HepG2 (cell line): ENCODE results near the gene CLIP2. TPM values are rescaled to one million over a fixed set of nuclear protein-coding genes. Genes with fewer than 3 reads are reported as not detected.

ENCODE experiments used
- DMTF1 ChIP-seq: sonication (generic); formaldehyde crosslinking; IDR thresholded peaks from 2 replicates; pipeline ENCODE4 v1.4.0; 2020; ENCODE audit warnings: mild to moderate bottlenecking, missing genetic modification reagents
- GABPB1 ChIP-seq: IDR thresholded peaks from 2 replicates; pipeline ENCODE4 v1.6.1; 2016; ENCODE audit warnings: mild to moderate bottlenecking, missing genetic modification reagents, moderate library complexity, missing compliant biosample characterization
- HOXA5 ChIP-seq: sonication (generic); formaldehyde crosslinking; IDR thresholded peaks from 2 replicates; pipeline ENCODE4 v1.4.0; 2020; ENCODE audit warnings: missing genetic modification reagents
- HOXA7 ChIP-seq: sonication (generic); formaldehyde crosslinking; IDR thresholded peaks from 2 replicates; pipeline ENCODE4 v1.8.1; 2022; ENCODE audit warnings: mild to moderate bottlenecking, missing genetic modification reagents, moderate library complexity
- NR2F1 ChIP-seq, 2 experiments: fragments of 450-650 bp in 1 of 2; formaldehyde crosslinking in 1 of 2; IDR thresholded peaks; 2 replicates each; pipeline versions ENCODE4 v1.5.0 to v1.6.1; 2016 to 2020; ENCODE audit warnings: mild to moderate bottlenecking in 1 of 2, missing compliant biosample characterization in 1 of 2, missing genetic modification reagents in 1 of 2, moderate library complexity in 1 of 2
- RAD21 ChIP-seq: fragments of 450-650 bp; formaldehyde crosslinking; IDR thresholded peaks from 2 replicates; pipeline ENCODE4 v1.5.0; 2020; ENCODE audit warnings: mild to moderate bottlenecking
- RXRB ChIP-seq: IDR thresholded peaks from 2 replicates; pipeline ENCODE4 v1.6.1; 2016; ENCODE audit warnings: borderline replicate concordance, missing genetic modification reagents, missing compliant biosample characterization
- TCF7 ChIP-seq: sonication (generic); IDR thresholded peaks from 2 replicates; pipeline ENCODE4 v1.6.1; 2016; ENCODE audit warnings: antibody characterized with exemption, low read depth
- WIZ ChIP-seq: sonication (generic); formaldehyde crosslinking; IDR thresholded peaks from 2 replicates; pipeline ENCODE4 v1.5.1; 2020; ENCODE audit warnings: mild to moderate bottlenecking, missing genetic modification reagents
- ZFP36L2 ChIP-seq: sonication (generic); formaldehyde crosslinking; IDR thresholded peaks from 2 replicates; pipeline ENCODE4 v1.4.0; 2020; ENCODE audit warnings: missing genetic modification reagents
- ZNF138 ChIP-seq: sonication (generic); formaldehyde crosslinking; IDR thresholded peaks from 2 replicates; pipeline ENCODE4 v1.5.0; 2020; ENCODE audit warnings: mild to moderate bottlenecking, low read depth, missing genetic modification reagents
- ZNF460 ChIP-seq: sonication (generic); formaldehyde crosslinking; IDR thresholded peaks from 2 replicates; pipeline ENCODE4 v1.5.1; 2020; ENCODE audit warnings: missing genetic modification reagents, mild to moderate bottlenecking, borderline replicate concordance
- ZNF496 ChIP-seq: sonication (generic); formaldehyde crosslinking; IDR thresholded peaks from 2 replicates; pipeline ENCODE4 v1.8.1; 2023; ENCODE audit warnings: mild to moderate bottlenecking, moderate library complexity, missing genetic modification reagents; ENCODE audit not compliant: insufficient replicate concordance
- ZNF766 ChIP-seq: sonication (generic); formaldehyde crosslinking; IDR thresholded peaks from 2 replicates; pipeline ENCODE4 v1.5.0; 2020; ENCODE audit warnings: missing genetic modification reagents, borderline replicate concordance
- ZNF816 ChIP-seq: sonication (generic); formaldehyde crosslinking; IDR thresholded peaks from 2 replicates; pipeline ENCODE4 v1.8.0; 2022; ENCODE audit warnings: missing genetic modification reagents, mild to moderate bottlenecking, borderline replicate concordance
- ZSCAN21 ChIP-seq: sonication (generic); formaldehyde crosslinking; IDR thresholded peaks from 2 replicates; pipeline ENCODE4 v1.8.0; 2022; ENCODE audit warnings: mild to moderate bottlenecking, missing genetic modification reagents, moderate library complexity, borderline replicate concordance
- polyA plus RNA-seq, 8 experiments: library from polyadenylated mRNA; depleted of rRNA in 3 of 8; stranded (reverse) in 7 of 8; unstranded in 1 of 8; fragments of >200 nt; fragmentation: Illumina TruSeq in 4 of 8; extraction: Trizol in 4 of 8; gene quantifications; 2 replicates each; pipeline versions ENCODE4 v1.2.1 to v1.2.3, GENCODE V29; 2011 to 2016; ENCODE audit warnings: low read depth in 4 of 8, missing spikeins in 1 of 8, mixed read lengths in 1 of 8; ENCODE audit not compliant: insufficient read depth in 1 of 8
- total RNA-seq, 5 experiments: library from RNA; depleted of rRNA; stranded (reverse); fragments of >200 nt; fragmentation: Illumina TruSeq; extraction: Trizol; gene quantifications; 2 replicates each; pipeline ENCODE4 v1.2.3, GENCODE V29; 2016; ENCODE audit warnings: low read depth in 1 of 5
- TF ChIP-seq, protein P1 (sequence below): sonication (generic); formaldehyde crosslinking; IDR thresholded peaks from 2 replicates; pipeline ENCODE4 v1.4.0; 2020; ENCODE audit warnings: missing genetic modification reagents
- TF ChIP-seq, protein P2 (sequence below), 2 experiments: sonication (generic) in 1 of 2; formaldehyde crosslinking in 1 of 2; IDR thresholded peaks; 2 replicates each; pipeline versions ENCODE4 v1.4.0 to v1.6.1; 2018 to 2020; ENCODE audit warnings: missing genetic modification reagents in 2 of 2, borderline replicate concordance in 1 of 2, low read depth in 1 of 2, mild to moderate bottlenecking in 1 of 2, missing biosample characterization in 1 of 2
- TF ChIP-seq, protein P3 (sequence below): sonication (generic); formaldehyde crosslinking; IDR thresholded peaks from 2 replicates; pipeline ENCODE4 v1.5.0; 2020; ENCODE audit warnings: missing genetic modification reagents

Gene CLIP2
- total and polyA plus RNA-seq, 2 of the 13 experiments (the other 11 are each of a cell fraction or from before 2014, with no cell fraction given): 6.5 to 17.4 TPM

DNA sequence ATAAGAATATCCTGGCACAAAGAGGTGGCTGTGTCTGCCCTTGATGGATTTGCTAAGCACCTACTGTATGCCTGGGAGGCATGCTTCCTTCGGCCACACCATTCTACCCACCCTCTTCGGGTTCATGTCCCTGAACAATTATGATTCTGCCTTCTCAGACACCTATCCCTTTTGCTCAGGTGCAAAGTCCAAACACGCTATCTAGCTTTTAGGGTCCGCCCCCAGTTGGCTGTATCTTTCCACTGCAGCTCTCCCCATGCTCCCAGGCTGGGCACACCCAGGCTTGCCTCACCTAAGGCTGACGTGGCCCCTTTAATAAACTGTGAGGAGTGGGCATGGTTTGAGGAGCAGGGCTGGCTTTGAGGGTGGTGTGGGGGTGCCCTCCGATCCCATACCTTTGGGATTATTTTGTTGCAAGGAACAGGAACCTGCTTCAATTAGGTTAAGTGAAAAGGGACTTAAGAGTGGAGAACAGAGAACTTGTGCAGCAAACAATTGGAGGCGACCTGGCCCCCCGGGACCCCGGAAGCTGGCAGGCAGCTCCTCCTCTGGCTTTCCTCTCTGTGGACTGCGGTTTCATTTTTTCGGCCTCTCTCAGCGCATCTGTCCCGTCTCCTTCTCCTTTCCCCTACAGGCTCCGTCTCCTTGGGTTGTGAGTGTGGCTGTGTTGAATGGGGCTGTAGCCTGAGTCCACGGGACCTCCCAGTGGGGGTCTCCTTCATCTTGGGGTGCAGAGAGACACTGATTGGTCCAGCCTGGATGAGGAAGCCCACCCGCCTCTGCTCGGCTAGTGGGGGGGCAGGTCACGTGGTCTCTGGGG, 3.8 kb downstream of the CLIP2 start (continued):
- TF ChIP-seq, protein P1, sequence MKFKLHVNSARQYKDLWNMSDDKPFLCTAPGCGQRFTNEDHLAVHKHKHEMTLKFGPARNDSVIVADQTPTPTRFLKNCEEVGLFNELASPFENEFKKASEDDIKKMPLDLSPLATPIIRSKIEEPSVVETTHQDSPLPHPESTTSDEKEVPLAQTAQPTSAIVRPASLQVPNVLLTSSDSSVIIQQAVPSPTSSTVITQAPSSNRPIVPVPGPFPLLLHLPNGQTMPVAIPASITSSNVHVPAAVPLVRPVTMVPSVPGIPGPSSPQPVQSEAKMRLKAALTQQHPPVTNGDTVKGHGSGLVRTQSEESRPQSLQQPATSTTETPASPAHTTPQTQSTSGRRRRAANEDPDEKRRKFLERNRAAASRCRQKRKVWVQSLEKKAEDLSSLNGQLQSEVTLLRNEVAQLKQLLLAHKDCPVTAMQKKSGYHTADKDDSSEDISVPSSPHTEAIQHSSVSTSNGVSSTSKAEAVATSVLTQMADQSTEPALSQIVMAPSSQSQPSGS: peak; percentile 36; the same call in 1 of the 2 replicates
- TF ChIP-seq TCF7: no peak
- no peak for TF ChIP-seq HOXA5 (CRISPR knock-in tag)
- TF ChIP-seq GABPB1 (CRISPR knock-in tag): 0 out of 2 replicates have a peak, but pooled peaks have one; percentile 33
- no peak for TF ChIP-seq ZNF496
- 0 out of 2 replicates have a peak, but pooled peaks have one; percentile 3 for TF ChIP-seq RAD21 (CRISPR knock-in tag)
- TF ChIP-seq ZSCAN21 (CRISPR knock-in tag): no peak
- no peak for TF ChIP-seq HOXA7
- no peak for TF ChIP-seq DMTF1 (CRISPR knock-in tag)
- no peak for TF ChIP-seq ZFP36L2 (CRISPR knock-in tag)
- peak in 1 of 2 experiments; percentile 12; a peak in 2 of 4 replicates for TF ChIP-seq NR2F1 (CRISPR knock-in tag; IDR thresholded peaks at IDR 0.05)
- TF ChIP-seq, protein P2, sequence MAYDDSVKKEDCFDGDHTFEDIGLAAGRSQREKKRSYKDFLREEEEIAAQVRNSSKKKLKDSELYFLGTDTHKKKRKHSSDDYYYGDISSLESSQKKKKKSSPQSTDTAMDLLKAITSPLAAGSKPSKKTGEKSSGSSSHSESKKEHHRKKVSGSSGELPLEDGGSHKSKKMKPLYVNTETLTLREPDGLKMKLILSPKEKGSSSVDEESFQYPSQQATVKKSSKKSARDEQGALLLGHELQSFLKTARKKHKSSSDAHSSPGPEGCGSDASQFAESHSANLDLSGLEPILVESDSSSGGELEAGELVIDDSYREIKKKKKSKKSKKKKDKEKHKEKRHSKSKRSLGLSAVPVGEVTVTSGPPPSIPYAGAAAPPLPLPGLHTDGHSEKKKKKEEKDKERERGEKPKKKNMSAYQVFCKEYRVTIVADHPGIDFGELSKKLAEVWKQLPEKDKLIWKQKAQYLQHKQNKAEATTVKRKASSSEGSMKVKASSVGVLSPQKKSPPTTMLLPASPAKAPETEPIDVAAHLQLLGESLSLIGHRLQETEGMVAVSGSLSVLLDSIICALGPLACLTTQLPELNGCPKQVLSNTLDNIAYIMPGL (CRISPR knock-in tag; IDR thresholded peaks at IDR 0.05; ENCODE audit: borderline replicate concordance in 1 of 2, low read depth in 1 of 2): peak; percentile 14 to 63; a peak in 3 of 4 replicates
- TF ChIP-seq ZNF460: no peak; the same call in 1 of the 2 replicates
- no peak for TF ChIP-seq ZNF766
- TF ChIP-seq ZNF816: no peak
- TF ChIP-seq ZNF138: 0 out of 2 replicates have a peak, but pooled peaks have one; percentile 43
- TF ChIP-seq RXRB (CRISPR knock-in tag): peak; percentile 83
- TF ChIP-seq WIZ (CRISPR knock-in tag): no peak
- TF ChIP-seq, protein P3, sequence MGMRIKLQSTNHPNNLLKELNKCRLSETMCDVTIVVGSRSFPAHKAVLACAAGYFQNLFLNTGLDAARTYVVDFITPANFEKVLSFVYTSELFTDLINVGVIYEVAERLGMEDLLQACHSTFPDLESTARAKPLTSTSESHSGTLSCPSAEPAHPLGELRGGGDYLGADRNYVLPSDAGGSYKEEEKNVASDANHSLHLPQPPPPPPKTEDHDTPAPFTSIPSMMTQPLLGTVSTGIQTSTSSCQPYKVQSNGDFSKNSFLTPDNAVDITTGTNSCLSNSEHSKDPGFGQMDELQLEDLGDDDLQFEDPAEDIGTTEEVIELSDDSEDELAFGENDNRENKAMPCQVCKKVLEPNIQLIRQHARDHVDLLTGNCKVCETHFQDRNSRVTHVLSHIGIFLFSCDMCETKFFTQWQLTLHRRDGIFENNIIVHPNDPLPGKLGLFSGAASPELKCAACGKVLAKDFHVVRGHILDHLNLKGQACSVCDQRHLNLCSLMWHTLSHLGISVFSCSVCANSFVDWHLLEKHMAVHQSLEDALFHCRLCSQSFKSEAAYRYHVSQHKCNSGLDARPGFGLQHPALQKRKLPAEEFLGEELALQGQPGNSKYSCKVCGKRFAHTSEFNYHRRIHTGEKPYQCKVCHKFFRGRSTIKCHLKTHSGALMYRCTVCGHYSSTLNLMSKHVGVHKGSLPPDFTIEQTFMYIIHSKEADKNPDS (CRISPR knock-in tag): 0 out of 2 replicates have a peak, but pooled peaks have one; percentile 22
